D721Med (cell line): Measurements from ENCODE around the gene SAP25.

Experiments used
- DNase-seq: peaks from one replicate; pipeline ENCODE4 v3.0.0; 2011; ENCODE audit warnings: low spot score; ENCODE audit not compliant: insufficient read length
- FAIRE-seq: peaks from 2 replicates; lab custom pipeline; 2011; peaks lifted over from hg19 to GRCh38; lab: Jason Lieb, UNC
- CTCF ChIP-seq: IDR thresholded peaks from 2 replicates; pipeline ENCODE4 v1.5.1; 2012; ENCODE audit warnings: mild to moderate bottlenecking, control low read depth; ENCODE audit not compliant: insufficient read depth; ENCODE audit errors: missing control alignments

The SAP25 gene

GRCh38 chr7:100573691-100574361 lies at the start of gene SAP25:
TSS of gene SAP25 (minus strand) at chr7:100573900. CDS start at chr7:100573742, 158 bp downstream.
- FAIRE-seq (no peak), DNase-seq (no peak)

GRCh38 chr7:100621554-100621953 lies 47.9 kb upstream of the SAP25 start:
- DNase-seq = no peak
- no peak for TF ChIP-seq CTCF
- no peak for FAIRE-seq

More at GRCh38 chr7:100573691-100574361, at the start of gene SAP25:
- TF ChIP-seq CTCF = no peak

- no peak for TF ChIP-seq CTCF
- DNase-seq (no peak), FAIRE-seq (no peak)
Measured at GRCh38 chr7:100620804-100621203, 47.1 kb upstream of the SAP25 start.

- TF ChIP-seq CTCF = no peak
- FAIRE-seq (no peak), DNase-seq (no peak)
Measured at GRCh38 chr7:100620239-100620638, 46.5 kb upstream of the SAP25 start.

- FAIRE-seq (no peak), DNase-seq (no peak)
- TF ChIP-seq CTCF = no peak
Measured at GRCh38 chr7:100614308-100614861, 40.7 kb upstream of the SAP25 start.

GRCh38 chr7:100613412-100614175 lies 39.9 kb upstream of the SAP25 start:
- no peak for DNase-seq

More at GRCh38 chr7:100613412-100614175, 39.9 kb upstream of the SAP25 start:
- no peak for TF ChIP-seq CTCF
- no peak for FAIRE-seq
